B cell (primary cell): ENCODE data around the gene ARHGAP6. TPM values are rescaled to one million over a fixed set of nuclear protein-coding genes. Genes with fewer than 3 reads are reported as not detected.

Source experiments
- ATAC-seq: fragments of 200-7000 bp; cut with Tn5 transposase; one replicate; pipeline ENCODE4 v1.10.0; 2021; ENCODE audit warnings: low read depth, mild to moderate bottlenecking, moderate number of reproducible peaks, moderate library complexity
- CTCF ChIA-PET: fragments of 350-600 bp; sonication (Branson Sonifier 250); formaldehyde crosslinking; loops from one replicate; lab custom pipeline; 2021; ENCODE audit warnings: antibody characterized with exemption, inconsistent platforms; lab: Charles Lee
- POLR2A ChIA-PET: fragments of 350-600 bp; sonication (Branson Sonifier 250); formaldehyde crosslinking; loops from one replicate; lab custom pipeline; 2021; ENCODE audit warnings: antibody characterized with exemption; lab: Charles Lee
- DNase-seq: peaks from one replicate; pipeline ENCODE4 v3.0.0; 2013
- H2AFZ ChIP-seq: 2 replicates; pipeline ENCODE4 v1.6.1; 2012; ENCODE audit warnings: mild to moderate bottlenecking, low read depth, low read length; ENCODE audit not compliant: insufficient read depth, poor library complexity, severe bottlenecking
- H3K27ac ChIP-seq, 2 donors: 1 replicate in 1 of 2; 2 replicates in 1 of 2; pipeline ENCODE4 v1.5.1; 2012 to 2013; ENCODE audit warnings: low read length in 2 of 2, mild to moderate bottlenecking in 2 of 2, moderate library complexity in 1 of 2
- H3K27me3 ChIP-seq, 4 experiments: fragments of 200-600 bp in 1 of 4; sonication (generic) in 1 of 4; replicated peaks in 1 of 4; 1 replicate in 2 of 4; 2 replicates in 2 of 4; pipeline versions ENCODE4 v1.6.1 to v1.7.0; 2013 to 2016; ENCODE audit warnings: low read length in 3 of 4, mild to moderate bottlenecking in 2 of 4, mixed read lengths in 1 of 4, moderate library complexity in 1 of 4; ENCODE audit not compliant: insufficient read depth in 4 of 4, control insufficient read depth in 3 of 4; ENCODE audit errors: control extremely low read depth in 1 of 4
- H3K36me3 ChIP-seq, 2 experiments: replicated peaks in 1 of 2; 1 replicate in 1 of 2; 2 replicates in 1 of 2; pipeline versions ENCODE4 v1.6.1 to v1.7.1; 2013; ENCODE audit warnings: low read length in 1 of 2; ENCODE audit not compliant: insufficient read depth in 2 of 2, control insufficient read depth in 1 of 2; ENCODE audit errors: control extremely low read depth in 1 of 2, extremely low read depth in 1 of 2
- H3K4me1 ChIP-seq, 2 donors: fragments of 200-600 bp in 1 of 2; sonication (generic) in 1 of 2; 1 replicate in 1 of 2; 2 replicates in 1 of 2; pipeline versions ENCODE4 v1.5.1 to v1.6.1; 2013 to 2017; ENCODE audit warnings: low read length in 2 of 2; ENCODE audit not compliant: control insufficient read depth in 2 of 2, insufficient read depth in 2 of 2
- H3K4me2 ChIP-seq: replicated peaks from 2 replicates; pipeline ENCODE3; 2012; ENCODE audit warnings: mild to moderate bottlenecking, low read depth, low read length; ENCODE audit not compliant: poor library complexity, severe bottlenecking
- H3K4me3 ChIP-seq, 5 experiments: fragments of 200-600 bp in 1 of 5; sonication (generic) in 1 of 5; 1 replicate in 3 of 5; 2 replicates in 2 of 5; pipeline versions ENCODE4 v1.5.1 to v1.7.0; 2011 to 2016; ENCODE audit warnings: low read length in 4 of 5, mild to moderate bottlenecking in 4 of 5, low read depth in 2 of 5, control low read depth in 1 of 5, moderate library complexity in 1 of 5; ENCODE audit not compliant: insufficient read depth in 1 of 5; ENCODE audit errors: control extremely low read depth in 1 of 5, extremely low read depth in 1 of 5
- H3K79me2 ChIP-seq: fragments of 200-600 bp; sonication (generic); one replicate; pipeline ENCODE4 v1.6.0; 2016; ENCODE audit warnings: low read length; ENCODE audit not compliant: control insufficient read depth, insufficient read depth
- H3K9ac ChIP-seq: fragments of 200-600 bp; sonication (generic); 2 replicates; pipeline ENCODE4 v1.6.1; 2017; ENCODE audit warnings: mild to moderate bottlenecking, low read length, moderate library complexity
- H3K9me3 ChIP-seq, 3 donors: one replicate each; pipeline versions ENCODE4 v1.6.1 to v1.7.1; 2013; ENCODE audit warnings: low read length in 2 of 3; ENCODE audit not compliant: control insufficient read depth in 2 of 3, insufficient read depth in 1 of 3; ENCODE audit errors: control extremely low read depth in 1 of 3
- H4K20me1 ChIP-seq: 2 replicates; pipeline ENCODE4 v1.6.0; 2012; ENCODE audit warnings: mild to moderate bottlenecking, low read length; ENCODE audit not compliant: insufficient read depth, control insufficient read depth, poor library complexity, severe bottlenecking
- H3K27ac Mint-ChIP-seq: one replicate; pipeline ENCODE4 v1.8.0; 2021; ENCODE audit warnings: mixed read lengths
- H3K27me3 Mint-ChIP-seq: one replicate; pipeline ENCODE4 v1.8.0; 2021; ENCODE audit warnings: mixed read lengths
- H3K4me1 Mint-ChIP-seq: one replicate; pipeline ENCODE4 v1.8.0; 2021; ENCODE audit warnings: mixed read lengths
- H3K4me3 Mint-ChIP-seq: one replicate; pipeline ENCODE4 v1.8.0; 2021; ENCODE audit warnings: mixed read lengths
- H3K9me3 Mint-ChIP-seq: one replicate; pipeline ENCODE4 v1.8.0; 2022; ENCODE audit warnings: mixed read lengths; ENCODE audit not compliant: insufficient read depth
- EZH2 ChIP-seq: IDR thresholded peaks from 2 replicates; pipeline ENCODE4 v1.6.1; 2012; ENCODE audit warnings: borderline replicate concordance, low read depth, mild to moderate bottlenecking, moderate library complexity, low read length; ENCODE audit not compliant: insufficient read depth, poor library complexity, severe bottlenecking
- WGBS: methylation state at CpG from one replicate; pipeline ENCODE4 v1.1.5; 2013; ENCODE audit warnings: missing lambda C conversion rate; ENCODE audit not compliant: insufficient coverage; 5-methylcytosine and 5-hydroxymethylcytosine counted together
- intact Hi-C: fragments of 100-400 bp; cut with micrococcal nuclease; formaldehyde crosslinking; loops from one replicate; pipeline ENCODE4 v1.10.0; 2022
- polyA plus RNA-seq: library from polyadenylated mRNA; depleted of rRNA; stranded (reverse); fragments of >200 nt; gene quantifications from 2 replicates; pipeline ENCODE4 v1.2.3, GENCODE V29; 2012
- total RNA-seq, 2 donors: library from RNA; stranded (reverse); fragments of 120-200 nt in 1 of 2; gene quantifications; 1 replicate in 1 of 2; 2 replicates in 1 of 2; pipeline versions ENCODE4 v1.2.3 to v1.2.4, GENCODE V29; 2013 to 2022
- TF ChIP-seq, protein P1 (sequence below): fragments of 200-600 bp; IDR thresholded peaks from one replicate; pipeline ENCODE4 v1.8.0; 2022; ENCODE audit warnings: antibody characterized with exemption, mild to moderate bottlenecking

The ARHGAP6 gene
- total and polyA plus RNA-seq, 2 donors (not counting 1 experiment from before 2014, with no cell fraction given): 1.6 to 2.6 TPM

DNA sequence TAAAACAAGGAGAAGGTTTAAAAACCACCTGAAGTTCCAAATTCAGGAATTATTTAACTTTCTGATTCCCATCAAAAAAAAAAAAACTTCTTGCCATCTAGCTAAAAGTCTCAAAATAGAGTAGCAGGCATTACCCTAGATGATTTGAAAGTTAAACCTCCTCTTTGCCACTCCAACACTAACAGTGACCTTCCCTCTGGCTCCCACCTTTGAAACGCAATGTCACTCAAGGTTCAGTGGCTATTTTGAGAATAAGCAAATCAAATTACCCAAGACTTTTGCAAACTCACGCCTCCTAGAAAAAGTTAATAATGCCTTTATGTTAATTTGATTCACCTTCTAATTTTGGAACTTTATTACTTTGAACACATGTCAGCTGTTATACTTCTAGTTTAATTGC, 103.2 kb downstream of the ARHGAP6 start:
- Histone ChIP-seq H3K4me2 (no peak overlapping the region), H4K20me1 (no peaks in the 10 kb centered on the region), H3K79me2 (no peaks in the 10 kb centered on the region), H3K4me1 (no peaks in the 10 kb centered on the region), H3K9ac (no peak overlapping the region), H3K36me3 (no peaks in the 10 kb centered on the region), H3K27ac (no peak overlapping the region), H2AFZ (no peak overlapping the region), H3K27me3 (peaks cover 0 to 3% (median 0%) of the 10 kb centered on the region in 4 experiments), H3K9me3 (no peaks in the 10 kb centered on the region), H3K4me3 (no peak overlapping the region)
- ChIA-PET POLR2A (no interaction called here), CTCF (no interaction called here)
- no peak overlapping the region for H3K4me3 Mint-ChIP-seq
- no peaks in the 10 kb centered on the region for H3K9me3 Mint-ChIP-seq
- no peaks in the 10 kb centered on the region for H3K4me1 Mint-ChIP-seq
- TF ChIP-seq, protein P1, sequence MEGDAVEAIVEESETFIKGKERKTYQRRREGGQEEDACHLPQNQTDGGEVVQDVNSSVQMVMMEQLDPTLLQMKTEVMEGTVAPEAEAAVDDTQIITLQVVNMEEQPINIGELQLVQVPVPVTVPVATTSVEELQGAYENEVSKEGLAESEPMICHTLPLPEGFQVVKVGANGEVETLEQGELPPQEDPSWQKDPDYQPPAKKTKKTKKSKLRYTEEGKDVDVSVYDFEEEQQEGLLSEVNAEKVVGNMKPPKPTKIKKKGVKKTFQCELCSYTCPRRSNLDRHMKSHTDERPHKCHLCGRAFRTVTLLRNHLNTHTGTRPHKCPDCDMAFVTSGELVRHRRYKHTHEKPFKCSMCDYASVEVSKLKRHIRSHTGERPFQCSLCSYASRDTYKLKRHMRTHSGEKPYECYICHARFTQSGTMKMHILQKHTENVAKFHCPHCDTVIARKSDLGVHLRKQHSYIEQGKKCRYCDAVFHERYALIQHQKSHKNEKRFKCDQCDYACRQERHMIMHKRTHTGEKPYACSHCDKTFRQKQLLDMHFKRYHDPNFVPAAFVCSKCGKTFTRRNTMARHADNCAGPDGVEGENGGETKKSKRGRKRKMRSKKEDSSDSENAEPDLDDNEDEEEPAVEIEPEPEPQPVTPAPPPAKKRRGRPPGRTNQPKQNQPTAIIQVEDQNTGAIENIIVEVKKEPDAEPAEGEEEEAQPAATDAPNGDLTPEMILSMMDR: no peak
- TF ChIP-seq EZH2: no peak
- intact Hi-C loops: loop anchor here (10.0 kb wide), 1 partner anchor 62 kb away; no protein-coding TSS in a partner anchor
- no peak for DNase-seq
- no peak overlapping the region for H3K27ac Mint-ChIP-seq
- ATAC-seq: no peak
- no CpG with 5 or more reads among the region's 2 CpGs for WGBS
- H3K27me3 Mint-ChIP-seq: no peaks in the 10 kb centered on the region

DNA sequence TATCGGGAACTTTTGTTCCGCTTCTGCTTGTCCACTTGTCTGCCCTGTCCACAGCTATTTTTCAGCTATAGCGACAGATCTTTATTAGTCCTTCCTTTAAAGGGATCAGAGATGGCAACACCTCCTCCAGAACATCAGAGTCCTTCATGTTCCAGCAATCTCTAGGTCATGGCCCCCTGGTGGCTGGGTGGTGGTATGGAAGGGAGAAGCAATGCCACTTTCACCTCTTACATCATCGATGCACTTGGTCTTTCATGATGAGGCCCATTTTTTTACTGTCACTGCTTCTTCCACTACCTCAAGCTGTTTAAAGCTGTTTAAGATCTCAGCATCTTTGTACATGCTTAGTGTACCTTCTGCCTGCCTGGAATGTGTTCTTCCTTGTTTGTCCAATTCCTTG, 106.7 kb downstream of the ARHGAP6 start:
- no peaks in the 10 kb centered on the region for H3K4me1 ChIP-seq
- ATAC-seq: peak; percentile 36
- intact Hi-C loops: no loop called here
- H2AFZ ChIP-seq: no peak overlapping the region
- no peaks in the 10 kb centered on the region for H4K20me1 ChIP-seq
- H3K4me2 ChIP-seq: no peak overlapping the region
- TF ChIP-seq, protein P1: peak; percentile 64
- TF ChIP-seq EZH2: no peak
- no peaks in the 10 kb centered on the region for H3K36me3 ChIP-seq
- no peak overlapping the region for H3K27ac Mint-ChIP-seq
- H3K9ac ChIP-seq: no peak overlapping the region
- H3K27me3 ChIP-seq: no peaks in the 10 kb centered on the region
- no peak overlapping the region for H3K27ac ChIP-seq
- H3K79me2 ChIP-seq: no peaks in the 10 kb centered on the region
- no peak overlapping the region for H3K4me3 ChIP-seq
- 93% methylated on average over 3 of the region's 4 CpGs for WGBS
- no peaks in the 10 kb centered on the region for H3K9me3 Mint-ChIP-seq
- DNase-seq: peak; percentile 47
- H3K4me3 Mint-ChIP-seq: no peak overlapping the region
- POLR2A ChIA-PET: no interaction called here
- CTCF ChIA-PET: interaction anchor here (0.6 to 0.7 kb wide), 2 partner anchors 39 to 1926 kb away, joined by 3 read pairs; no protein-coding TSS in a partner anchor
- no peaks in the 10 kb centered on the region for H3K4me1 Mint-ChIP-seq
- H3K9me3 ChIP-seq: no peaks in the 10 kb centered on the region
- H3K27me3 Mint-ChIP-seq: peaks cover 2% of the 10 kb centered on the region
